SK-N-SH treated with all-trans-retinoic acid at 6 μM for 48 hours (cell line): Measurements from ENCODE around the gene RAMP1.
A peak's percentile ranks its signal among the peaks of the same experiment; 100 is the strongest.

Source experiments
- ATAC-seq: fragments of 200-7000 bp; cut with Tn5 transposase; 3 replicates; pipeline ENCODE4 v1.9.1; 2020; ENCODE audit warnings: mild to moderate bottlenecking, moderate library complexity
- ARNTL ChIP-seq: fragments of 450-650 bp; formaldehyde crosslinking; IDR thresholded peaks from 2 replicates; pipeline ENCODE4 v1.5.0; 2020; ENCODE audit warnings: low read depth, mild to moderate bottlenecking, moderate library complexity, borderline replicate concordance
- BACH2 ChIP-seq: fragments of 250-450 bp; sonication (Bioruptor Pico); IDR thresholded peaks from 2 replicates; pipeline ENCODE4 v1.9.0; 2021; ENCODE audit warnings: mild to moderate bottlenecking, borderline replicate concordance
- CREB5 ChIP-seq: fragments of 250-450 bp; sonication (Bioruptor Pico); IDR thresholded peaks from 2 replicates; pipeline ENCODE4 v1.5.1; 2020; ENCODE audit warnings: low read depth, mild to moderate bottlenecking, moderate library complexity
- CSDC2 ChIP-seq: fragments of 250-450 bp; sonication (Bioruptor Pico); IDR thresholded peaks from 2 replicates; pipeline ENCODE4 v1.5.0; 2020; ENCODE audit warnings: mild to moderate bottlenecking, moderate library complexity
- CSRNP3 ChIP-seq: fragments of 250-450 bp; sonication (Bioruptor Pico); IDR thresholded peaks from 2 replicates; pipeline ENCODE4 v1.5.1; 2021; ENCODE audit warnings: mild to moderate bottlenecking, moderate library complexity
- ESRRG ChIP-seq: fragments of 250-450 bp; sonication (Bioruptor Pico); IDR thresholded peaks from 2 replicates; pipeline ENCODE4 v1.6.1; 2021; ENCODE audit warnings: mild to moderate bottlenecking
- GLIS3 ChIP-seq: fragments of 250-450 bp; sonication (Bioruptor Pico); IDR thresholded peaks from 2 replicates; pipeline ENCODE4 v1.5.0; 2020; ENCODE audit warnings: mild to moderate bottlenecking, moderate library complexity
- ISL1 ChIP-seq: fragments of 250-450 bp; sonication (Bioruptor Pico); IDR thresholded peaks from 2 replicates; pipeline ENCODE4 v2.1.2; 2022; ENCODE audit warnings: mild to moderate bottlenecking, moderate library complexity
- OSR1 ChIP-seq: fragments of 250-450 bp; sonication (Bioruptor Pico); IDR thresholded peaks from 2 replicates; pipeline ENCODE4 v1.8.0; 2022; ENCODE audit warnings: moderate library complexity, mild to moderate bottlenecking, inconsistent platforms
- PATZ1 ChIP-seq: fragments of 250-450 bp; sonication (Bioruptor Pico); IDR thresholded peaks from 2 replicates; pipeline ENCODE4 v1.8.0; 2020; ENCODE audit warnings: mild to moderate bottlenecking, moderate library complexity, borderline replicate concordance
- POU6F1 ChIP-seq: fragments of 250-450 bp; sonication (Bioruptor Pico); IDR thresholded peaks from 2 replicates; pipeline ENCODE4 v1.8.0; 2021; ENCODE audit warnings: low read depth, mild to moderate bottlenecking, moderate library complexity, borderline replicate concordance
- PPARA ChIP-seq: fragments of 250-450 bp; sonication (Bioruptor Pico); IDR thresholded peaks from 2 replicates; pipeline ENCODE4 v1.5.0; 2020; ENCODE audit warnings: mild to moderate bottlenecking, borderline replicate concordance
- RARB ChIP-seq: fragments of 250-450 bp; sonication (Bioruptor Pico); IDR thresholded peaks from 2 replicates; pipeline ENCODE4 v1.8.0; 2021; ENCODE audit warnings: mild to moderate bottlenecking, moderate library complexity
- TCF4 ChIP-seq: fragments of 250-450 bp; sonication (Bioruptor Pico); IDR thresholded peaks from 2 replicates; pipeline ENCODE4 v1.8.0; 2021; ENCODE audit warnings: mild to moderate bottlenecking, moderate library complexity, borderline replicate concordance
- TOX ChIP-seq: fragments of 250-450 bp; sonication (Bioruptor Pico); IDR thresholded peaks from 2 replicates; pipeline ENCODE4 v1.8.0; 2021; ENCODE audit warnings: mild to moderate bottlenecking, moderate library complexity, borderline replicate concordance
- TSHZ2 ChIP-seq: fragments of 250-450 bp; sonication (Bioruptor Pico); IDR thresholded peaks from 2 replicates; pipeline ENCODE4 v1.5.0; 2020; ENCODE audit warnings: mild to moderate bottlenecking, moderate library complexity
- ZC3H10 ChIP-seq: fragments of 250-450 bp; sonication (Bioruptor Pico); IDR thresholded peaks from 2 replicates; pipeline ENCODE4 v1.5.1; 2021; ENCODE audit warnings: mild to moderate bottlenecking, moderate library complexity
- ZFP3 ChIP-seq: fragments of 250-450 bp; sonication (Bioruptor Pico); IDR thresholded peaks from 2 replicates; pipeline ENCODE4 v1.5.0; 2020; ENCODE audit warnings: mild to moderate bottlenecking, moderate library complexity
- ZFP30 ChIP-seq: fragments of 450-650 bp; formaldehyde crosslinking; IDR thresholded peaks from 2 replicates; pipeline ENCODE4 v1.5.0; 2022; ENCODE audit warnings: mild to moderate bottlenecking, moderate library complexity
- ZNF565 ChIP-seq: fragments of 450-650 bp; formaldehyde crosslinking; conservative IDR thresholded peaks from 2 replicates; pipeline ENCODE4 v1.5.0; 2020; ENCODE audit warnings: low read depth, mild to moderate bottlenecking, moderate library complexity
- ZNF8 ChIP-seq: fragments of 450-650 bp; formaldehyde crosslinking; IDR thresholded peaks from 2 replicates; pipeline ENCODE4 v1.5.0; 2020; ENCODE audit warnings: mild to moderate bottlenecking, moderate library complexity

Gene RAMP1

GRCh38 chr2:237859533-237860272, at the start of gene RAMP1:
RAMP1 (plus strand) TSS chr2:237859623; CDS start chr2:237859676, 53 bp downstream.
- TF ChIP-seq ZC3H10 (CRISPR knock-in tag): no peak
- TF ChIP-seq CREB5 (CRISPR knock-in tag): 0 out of 2 replicates have a peak, but pooled peaks have one; percentile 16
- ATAC-seq: peak; percentile 58

- ATAC-seq: no peak
- TF ChIP-seq ZC3H10 (CRISPR knock-in tag) (no peak), CREB5 (CRISPR knock-in tag) (no peak), TCF4 (CRISPR knock-in tag) (no peak), ZFP30 (CRISPR knock-in tag) (no peak), ZFP3 (CRISPR knock-in tag) (no peak)
Measured at GRCh38 chr2:237815637-237816036, 43.8 kb upstream of the RAMP1 start.

- TF ChIP-seq ARNTL (CRISPR knock-in tag) (no peak), ZNF8 (no peak), CSDC2 (no peak), GLIS3 (CRISPR knock-in tag) (no peak), ISL1 (CRISPR knock-in tag) (no peak), POU6F1 (CRISPR knock-in tag) (no peak), OSR1 (CRISPR knock-in tag) (no peak), ZNF565 (CRISPR knock-in tag) (no peak), ESRRG (CRISPR knock-in tag) (no peak)
- no peak for ATAC-seq
Measured at GRCh38 chr2:237816531-237816930, 42.9 kb upstream of the RAMP1 start.

GRCh38 chr2:237818066-237818473, 41.4 kb upstream of the RAMP1 start:
- peak; percentile 35; the same call in 1 of the 2 replicates for TF ChIP-seq ISL1 (CRISPR knock-in tag)
- TF ChIP-seq RARB: no peak
- TF ChIP-seq ARNTL (CRISPR knock-in tag): no peak
- no peak for TF ChIP-seq TCF4 (CRISPR knock-in tag)
- no peak for TF ChIP-seq ZFP3 (CRISPR knock-in tag)
- no peak for TF ChIP-seq ZNF565 (CRISPR knock-in tag)
- no peak for TF ChIP-seq BACH2
- no peak for TF ChIP-seq CREB5 (CRISPR knock-in tag)
- no peak for TF ChIP-seq PPARA (CRISPR knock-in tag)

GRCh38 chr2:237819231-237819630, 40.2 kb upstream of the RAMP1 start:
- peak; percentile 57 for ATAC-seq
- TF ChIP-seq ZNF565 (CRISPR knock-in tag) (no peak), TSHZ2 (CRISPR knock-in tag) (no peak), CSRNP3 (CRISPR knock-in tag) (no peak), BACH2 (no peak), CSDC2 (no peak), PATZ1 (no peak), ARNTL (CRISPR knock-in tag) (no peak), TOX (CRISPR knock-in tag) (no peak), PPARA (CRISPR knock-in tag) (no peak), ISL1 (CRISPR knock-in tag) (no peak)

More at GRCh38 chr2:237818066-237818473, 41.4 kb upstream of the RAMP1 start:
- peak; percentile 89 for ATAC-seq
